IMR-90 (cell line): ENCODE results near the gene KDM4B. TPM values are rescaled to one million over a fixed set of nuclear protein-coding genes. Genes with fewer than 3 reads are reported as not detected.
A peak's percentile ranks its signal among the peaks of the same experiment; 100 is the strongest.

Source experiments
- ATAC-seq: fragments of 200-7000 bp; cut with Tn5 transposase; 2 replicates; pipeline ENCODE4 v1.9.1; 2020; ENCODE audit warnings: low read depth, mild to moderate bottlenecking, moderate library complexity
- BruUV-seq: library from RNA; stranded (reverse); fragments of 400-500 nt; replicated peaks from 2 replicates; lab custom pipeline; 2021; lab: Mats Ljungman, UMichigan
- CTCF ChIA-PET: fragments of 300-600 bp; formaldehyde crosslinking; extraction: SDS; loops from one replicate; lab custom pipeline; 2021; ENCODE audit warnings: antibody characterized with exemption; lab: Yijun Ruan, JAX
- POLR2A ChIA-PET: fragments of 300-600 bp; sonication (Branson Sonifier 250); formaldehyde crosslinking; loops from one replicate; lab custom pipeline; 2022; ENCODE audit warnings: antibody characterized with exemption; ENCODE audit not compliant: unreplicated experiment; lab: Charles Lee
- DNase-seq: peaks from one replicate; pipeline ENCODE4 v3.0.0; 2013
- H2AFZ ChIP-seq: replicated peaks from 2 replicates; pipeline ENCODE3; 2013; ENCODE audit warnings: low read length, mild to moderate bottlenecking; ENCODE audit not compliant: poor library complexity
- H2AK5ac ChIP-seq: 2 replicates; pipeline ENCODE4 v1.6.1; 2013; ENCODE audit warnings: low read depth, low read length, inconsistent platforms
- H2AK9ac ChIP-seq: replicated peaks from 2 replicates; pipeline ENCODE3; 2013; ENCODE audit warnings: mild to moderate bottlenecking, low read depth, low read length, moderate library complexity; ENCODE audit not compliant: poor library complexity
- H2BK120ac ChIP-seq: 2 replicates; pipeline ENCODE4 v1.6.1; 2013; ENCODE audit warnings: low read depth, low read length, inconsistent platforms
- H2BK15ac ChIP-seq: 3 replicates; pipeline ENCODE4 v1.6.1; 2013; ENCODE audit warnings: low read depth, low read length, inconsistent platforms
- H2BK20ac ChIP-seq: 2 replicates; pipeline ENCODE4 v1.6.1; 2013; ENCODE audit warnings: low read depth, mild to moderate bottlenecking, inconsistent platforms, low read length, moderate library complexity
- H2BK5ac ChIP-seq: 2 replicates; pipeline ENCODE4 v1.6.1; 2013; ENCODE audit warnings: mild to moderate bottlenecking, low read depth, low read length, inconsistent platforms; ENCODE audit not compliant: poor library complexity, severe bottlenecking
- H3K14ac ChIP-seq: replicated peaks from 2 replicates; pipeline ENCODE4 v1.6.1; 2013; ENCODE audit warnings: low read depth, low read length, inconsistent platforms
- H3K18ac ChIP-seq: 2 replicates; pipeline ENCODE4 v1.6.1; 2013; ENCODE audit warnings: low read depth, low read length, control low read depth
- H3K23ac ChIP-seq: 2 replicates; pipeline ENCODE4 v1.6.1; 2013; ENCODE audit warnings: low read depth, low read length, inconsistent platforms
- H3K27ac ChIP-seq: 2 replicates; pipeline ENCODE4 v1.5.1; 2013; ENCODE audit warnings: mild to moderate bottlenecking, control low read depth, low read length; ENCODE audit not compliant: insufficient read depth
- H3K27me3 ChIP-seq: 2 replicates; pipeline ENCODE4 v1.6.1; 2013; ENCODE audit warnings: low read length; ENCODE audit not compliant: control insufficient read depth, insufficient read depth
- H3K36me3 ChIP-seq: 2 replicates; pipeline ENCODE4 v1.6.1; 2013; ENCODE audit warnings: low read length, mixed read lengths; ENCODE audit not compliant: control insufficient read depth, insufficient read depth
- H3K4ac ChIP-seq: 2 replicates; pipeline ENCODE4 v1.6.1; 2013; ENCODE audit warnings: low read depth, low read length, inconsistent platforms
- H3K4me1 ChIP-seq: 2 replicates; pipeline ENCODE4 v1.6.1; 2013; ENCODE audit warnings: low read length, mixed read lengths; ENCODE audit not compliant: control insufficient read depth, insufficient read depth
- H3K4me2 ChIP-seq: 2 replicates; pipeline ENCODE4 v1.6.1; 2013; ENCODE audit warnings: low read depth, mild to moderate bottlenecking, control low read depth, low read length, moderate library complexity
- H3K4me3 ChIP-seq: 2 replicates; pipeline ENCODE4 v1.5.1; 2013; ENCODE audit warnings: low read depth, mild to moderate bottlenecking, control low read depth, low read length, moderate library complexity; ENCODE audit not compliant: insufficient read depth
- H3K56ac ChIP-seq: 2 replicates; pipeline ENCODE4 v1.6.1; 2013; ENCODE audit warnings: low read length, inconsistent platforms; ENCODE audit not compliant: insufficient read depth; ENCODE audit errors: extremely low read depth
- H3K79me1 ChIP-seq, 2 experiments: 2 replicates each; pipeline ENCODE4 v1.6.1; 2013; ENCODE audit warnings: low read length in 2 of 2, inconsistent platforms in 1 of 2, low read depth in 1 of 2
- H3K9ac ChIP-seq: 2 replicates; pipeline ENCODE4 v1.6.1; 2013; ENCODE audit warnings: low read depth, low read length, control low read depth
- H3K9me1 ChIP-seq: 2 replicates; pipeline ENCODE4 v1.6.1; 2013; ENCODE audit warnings: low read length, inconsistent platforms; ENCODE audit not compliant: insufficient read depth
- H3K9me3 ChIP-seq: 2 replicates; pipeline ENCODE4 v1.6.1; 2013; ENCODE audit warnings: low read length; ENCODE audit not compliant: control insufficient read depth, insufficient read depth
- H4K20me1 ChIP-seq: 2 replicates; pipeline ENCODE4 v1.6.1; 2013; ENCODE audit warnings: low read length, inconsistent platforms; ENCODE audit not compliant: insufficient read depth
- H4K5ac ChIP-seq: 2 replicates; pipeline ENCODE4 v1.6.1; 2013; ENCODE audit warnings: mild to moderate bottlenecking, low read depth, low read length, control low read depth
- H4K8ac ChIP-seq, 2 experiments: 2 replicates each; pipeline ENCODE4 v1.6.1; 2013; ENCODE audit warnings: low read depth in 2 of 2, low read length in 2 of 2, control low read depth in 1 of 2, inconsistent platforms in 1 of 2
- H4K91ac ChIP-seq: 2 replicates; pipeline ENCODE4 v1.6.1; 2013; ENCODE audit warnings: low read depth, low read length, inconsistent platforms; ENCODE audit not compliant: insufficient read depth
- FOS ChIP-seq: fragments of 150-350 bp; IDR thresholded peaks from 2 replicates; pipeline ENCODE4 v1.6.1; 2016; ENCODE audit warnings: low read depth, low read length
- MAFK ChIP-seq: IDR thresholded peaks from 2 replicates; pipeline ENCODE4 v1.6.1; 2012; ENCODE audit warnings: low read depth, low read length, improper control_type of control experiment
- MXI1 ChIP-seq: IDR thresholded peaks from 2 replicates; pipeline ENCODE4 v1.6.1; 2012; ENCODE audit warnings: low read depth, mild to moderate bottlenecking, low read length, moderate library complexity, borderline replicate concordance
- NFE2L2 ChIP-seq: fragments of 150-350 bp; IDR thresholded peaks from 2 replicates; pipeline ENCODE4 v1.6.1; 2016; ENCODE audit warnings: low read depth, mild to moderate bottlenecking, low read length
- RAD21 ChIP-seq: IDR thresholded peaks from 2 replicates; pipeline ENCODE4 v1.6.1; 2012; ENCODE audit warnings: low read length, improper control_type of control experiment
- RFX5 ChIP-seq: IDR thresholded peaks from 2 replicates; pipeline ENCODE4 v1.8.0; 2012; ENCODE audit warnings: low read depth, mild to moderate bottlenecking, low read length, moderate library complexity
- WGBS, 2 experiments: methylation state at CpG; one replicate each; pipeline versions ENCODE4 v1.1.5 to v1.1.7; 2013; ENCODE audit warnings: missing lambda C conversion rate in 2 of 2; ENCODE audit not compliant: insufficient read length in 1 of 2; ENCODE audit errors: extremely low coverage in 2 of 2; 5-methylcytosine and 5-hydroxymethylcytosine counted together
- dilution Hi-C: fragments of 300-500 bp; cut with HindIII; formaldehyde crosslinking; loops from one replicate; pipeline ENCODE4 v1.14.3; 2018; ENCODE audit warnings: low sequenced_read_pairs; ENCODE audit not compliant: unreplicated experiment
- in situ Hi-C: fragments of 300-500 bp; cut with MboI; formaldehyde crosslinking; loops from 3 replicates; pipeline ENCODE4 v1.14.3; 2019; ENCODE audit warnings: low sequenced_read_pairs, inconsistent platforms, mixed read lengths
- intact Hi-C: fragments of 100-400 bp; cut with micrococcal nuclease; formaldehyde crosslinking; loops from 2 replicates; pipeline ENCODE4 v1.10.0; 2022
- polyA plus RNA-seq, 3 experiments: library from polyadenylated mRNA; depleted of rRNA; stranded (reverse); fragments of >200 nt; gene quantifications; 2 replicates each; pipeline ENCODE4 v1.2.3, GENCODE V29; 2012; ENCODE audit warnings: low replicate concordance in 1 of 3
- total RNA-seq: library from RNA; depleted of rRNA; stranded (reverse); fragments of >200 nt; gene quantifications from 2 replicates; pipeline ENCODE4 v1.2.3, GENCODE V29; 2012

The KDM4B gene
- total and polyA plus RNA-seq, 2 of the 4 experiments (the other 2 are of a cell fraction) = 5.0 to 17.9 TPM

GRCh38 chr19:4971816-4972495, 3.0 kb downstream of the KDM4B start:
- Histone ChIP-seq H2AK9ac (peak overlapping the region; percentile 96), H3K9me1 (peaks cover 17% of the 10 kb centered on the region), H2BK120ac (no peak overlapping the region), H4K91ac (no peak overlapping the region), H3K18ac (no peak overlapping the region), H3K4ac (0 out of 2 replicates have a peak overlapping the region, but pooled peaks have one; percentile 66), H4K20me1 (peaks cover 62% of the 10 kb centered on the region), H4K8ac (no peak overlapping the region), H4K5ac (no peak overlapping the region), H3K27me3 (no peaks in the 10 kb centered on the region), H3K23ac (0 out of 2 replicates have a peak overlapping the region, but pooled peaks have one; percentile 45), H3K56ac (no peak overlapping the region), H3K79me1 (peaks cover under 1 to 70% of the 10 kb centered on the region in 2 experiments; a peak in 3 of 4 replicates), H3K4me1 (peaks cover 29% of the 10 kb centered on the region), H3K14ac (peak overlapping the region; percentile 78), H2BK20ac (0 out of 2 replicates have a peak overlapping the region, but pooled peaks have one; percentile 59), H3K9ac (no peak overlapping the region), H3K36me3 (no peaks in the 10 kb centered on the region), H2BK5ac (peak overlapping the region; percentile 76), H3K27ac (no peak overlapping the region), H3K4me3 (no peak overlapping the region), H2AFZ (peak overlapping the region; percentile 71), H2BK15ac (no peak overlapping the region), H2AK5ac (peak overlapping the region; percentile 69), H3K9me3 (no peaks in the 10 kb centered on the region), H3K4me2 (peak overlapping the region; percentile 97; the same call in 1 of the 2 replicates)
- ChIA-PET CTCF (interaction anchor here (0.6 to 1.5 kb wide), 2 partner anchors 30 to 53 kb away, joined by 3 read pairs; no protein-coding TSS in a partner anchor), POLR2A (no interaction called here)
- dilution Hi-C loops (no loop called here), intact Hi-C loops (no loop called here), in situ Hi-C loops (no loop called here)
- DNase-seq = no peak
- BruUV-seq = no TSS peak
- 80% methylated on average over 6 of the region's 19 CpGs; no CpG with 5 or more reads in 1 of the 2 experiments for WGBS, 2 experiments
- TF ChIP-seq MAFK (no peak), RAD21 (no peak), RFX5 (no peak), FOS (no peak), MXI1 (no peak), NFE2L2 (no peak)
- no peak for ATAC-seq
